ENCODE results near the gene SLC2A9. TPM values are rescaled to one million over a fixed set of nuclear protein-coding genes. Genes with fewer than 3 reads are reported as not detected.
A peak's percentile ranks its signal among the peaks of the same experiment; 100 is the strongest.

SLC2A9 gene
- total RNA-seq, 1 donor from 2014 or later, result 0.54 TPM

GRCh38 chr4:10058371-10058770, 37.1 kb upstream of the SLC2A9 start:
- Mint-ChIP-seq H3K36me3 (ENCODE audit: low read depth, unreplicated experiment) (peaks cover 4% of the 10 kb centered on the region), H3K4me1 (ENCODE audit: low read depth, unreplicated experiment) (no peaks in the 10 kb centered on the region), H3K27me3 (ENCODE audit: low read depth, unreplicated experiment) (no peaks in the 10 kb centered on the region), H3K9me3 (ENCODE audit: unreplicated experiment) (no peaks in the 10 kb centered on the region), H3K27ac (ENCODE audit: unreplicated experiment) (no peak overlapping the region), H3K4me3 (ENCODE audit: unreplicated experiment) (no peak overlapping the region)
- no peak for FAIRE-seq
- no peaks in the 10 kb centered on the region for H3K27me3 ChIP-seq (ENCODE audit: insufficient read depth, low read length)
- TF ChIP-seq CTCF (IDR thresholded peaks at IDR 0.05; ENCODE audit: insufficient read depth, low read depth, low read length) (no peak), EZH2 (IDR thresholded peaks at IDR 0.05; ENCODE audit: insufficient read depth, low read length) (no peak)
- H3K79me2 ChIP-seq (ENCODE audit: insufficient read depth, low read length), result no peaks in the 10 kb centered on the region
- DNase-seq (ENCODE audit: low read depth), result no peak
- no peak overlapping the region for H2AFZ ChIP-seq (ENCODE audit: low read depth, low read length)
- H3K4me1 ChIP-seq (ENCODE audit: insufficient read depth, low read length), result no peaks in the 10 kb centered on the region
- H3K9ac ChIP-seq (ENCODE audit: low read length), result no peak overlapping the region
- H3K9me3 ChIP-seq (ENCODE audit: insufficient read depth, low read depth, low read length), result no peaks in the 10 kb centered on the region
- peaks cover 4% of the 10 kb centered on the region for H3K36me3 ChIP-seq (ENCODE audit: insufficient read depth, low read length)
- H3K4me2 ChIP-seq (ENCODE audit: low read length), result no peak overlapping the region
- H3K27ac ChIP-seq (ENCODE audit: low read depth, low read length), result no peak overlapping the region
- H4K20me1 ChIP-seq (ENCODE audit: insufficient read depth, low read length), result no peaks in the 10 kb centered on the region
- H3K4me3 ChIP-seq (ENCODE audit: insufficient read depth, low read depth, low read length), result no peak overlapping the region

GRCh38 chr4:10057023-10057395, 35.7 kb upstream of the SLC2A9 start:
- H3K27me3 Mint-ChIP-seq (ENCODE audit: low read depth, unreplicated experiment), result no peaks in the 10 kb centered on the region
- DNase-seq (ENCODE audit: low read depth) (no peak), FAIRE-seq (no peak)
- Histone ChIP-seq H3K79me2 (ENCODE audit: insufficient read depth, low read length) (no peaks in the 10 kb centered on the region), H2AFZ (ENCODE audit: low read depth, low read length) (no peak overlapping the region), H3K9me3 (ENCODE audit: insufficient read depth, low read depth, low read length) (no peaks in the 10 kb centered on the region), H4K20me1 (ENCODE audit: insufficient read depth, low read length) (no peaks in the 10 kb centered on the region), H3K36me3 (ENCODE audit: insufficient read depth, low read length) (no peaks in the 10 kb centered on the region), H3K27ac (ENCODE audit: low read depth, low read length) (no peak overlapping the region), H3K9ac (ENCODE audit: low read length) (no peak overlapping the region), H3K27me3 (ENCODE audit: insufficient read depth, low read length) (no peaks in the 10 kb centered on the region), H3K4me1 (ENCODE audit: insufficient read depth, low read length) (no peaks in the 10 kb centered on the region), H3K4me2 (ENCODE audit: low read length) (no peak overlapping the region), H3K4me3 (ENCODE audit: insufficient read depth, low read depth, low read length) (no peak overlapping the region)
- H3K27ac Mint-ChIP-seq (ENCODE audit: unreplicated experiment), result no peak overlapping the region
- TF ChIP-seq EZH2 (IDR thresholded peaks at IDR 0.05; ENCODE audit: insufficient read depth, low read length) (no peak), CTCF (IDR thresholded peaks at IDR 0.05; ENCODE audit: insufficient read depth, low read depth, low read length) (no peak)
- no peaks in the 10 kb centered on the region for H3K9me3 Mint-ChIP-seq (ENCODE audit: unreplicated experiment)
- H3K4me3 Mint-ChIP-seq (ENCODE audit: unreplicated experiment), result no peak overlapping the region
- peaks cover 4% of the 10 kb centered on the region for H3K36me3 Mint-ChIP-seq (ENCODE audit: low read depth, unreplicated experiment)
- no peaks in the 10 kb centered on the region for H3K4me1 Mint-ChIP-seq (ENCODE audit: low read depth, unreplicated experiment)

- DNase-seq (ENCODE audit: low read depth) (peak; percentile 42), FAIRE-seq (no peak)
- Histone ChIP-seq H3K9me3 (ENCODE audit: insufficient read depth, low read depth, low read length) (no peaks in the 10 kb centered on the region), H3K4me1 (ENCODE audit: insufficient read depth, low read length) (no peaks in the 10 kb centered on the region), H3K4me2 (ENCODE audit: low read length) (no peak overlapping the region), H3K27ac (ENCODE audit: low read depth, low read length) (no peak overlapping the region), H4K20me1 (ENCODE audit: insufficient read depth, low read length) (no peaks in the 10 kb centered on the region), H3K27me3 (ENCODE audit: insufficient read depth, low read length) (no peaks in the 10 kb centered on the region), H2AFZ (ENCODE audit: low read depth, low read length) (no peak overlapping the region), H3K9ac (ENCODE audit: low read length) (no peak overlapping the region), H3K36me3 (ENCODE audit: insufficient read depth, low read length) (no peaks in the 10 kb centered on the region), H3K4me3 (ENCODE audit: insufficient read depth, low read depth, low read length) (no peak overlapping the region), H3K79me2 (ENCODE audit: insufficient read depth, low read length) (no peaks in the 10 kb centered on the region)
- Mint-ChIP-seq H3K27me3 (ENCODE audit: low read depth, unreplicated experiment) (peaks cover 3% of the 10 kb centered on the region), H3K4me1 (ENCODE audit: low read depth, unreplicated experiment) (no peaks in the 10 kb centered on the region), H3K27ac (ENCODE audit: unreplicated experiment) (no peak overlapping the region), H3K4me3 (ENCODE audit: unreplicated experiment) (no peak overlapping the region), H3K36me3 (ENCODE audit: low read depth, unreplicated experiment) (peaks cover 4% of the 10 kb centered on the region), H3K9me3 (ENCODE audit: unreplicated experiment) (no peaks in the 10 kb centered on the region)
- no peak for TF ChIP-seq CTCF (IDR thresholded peaks at IDR 0.05; ENCODE audit: insufficient read depth, low read depth, low read length)
- TF ChIP-seq EZH2 (IDR thresholded peaks at IDR 0.05; ENCODE audit: insufficient read depth, low read length), result no peak
These were observed 35.2 kb upstream of the SLC2A9 start for GRCh38 chr4:10056334-10057022.

All from astrocyte (in vitro differentiated cells and primary cell).